HG03439 (cell line): ENCODE data around the gene GATA5.

Experiments
- ATAC-seq: cut with Tn5 transposase; IDR thresholded peaks from one replicate; pipeline ENCODE4 v1.9.1; 2021; ENCODE audit warnings: mild to moderate bottlenecking, moderate library complexity; ENCODE audit not compliant: unreplicated experiment

Gene GATA5

GRCh38 chr20:62488470-62488869 lies 12.7 kb upstream of the GATA5 start:
- no peak for ATAC-seq

- ATAC-seq: no peak
Observed at GRCh38 chr20:62487561-62488354, 12.0 kb upstream of the GATA5 start.

- ATAC-seq: no peak
Observed at GRCh38 chr20:62487118-62487517, 11.3 kb upstream of the GATA5 start.

GRCh38 chr20:62486484-62486883 lies 10.7 kb upstream of the GATA5 start:
- no peak for ATAC-seq

- no peak for ATAC-seq
Observed at GRCh38 chr20:62485701-62486089, 9.9 kb upstream of the GATA5 start.

- no peak for ATAC-seq
Observed at GRCh38 chr20:62485062-62485700, 9.4 kb upstream of the GATA5 start.

GRCh38 chr20:62484478-62484877 lies 8.7 kb upstream of the GATA5 start:
- ATAC-seq: no peak

GRCh38 chr20:62483613-62484458 lies 8.0 kb upstream of the GATA5 start:
- no peak for ATAC-seq

- no peak for ATAC-seq
Observed at GRCh38 chr20:62482974-62483373, 7.2 kb upstream of the GATA5 start.

GRCh38 chr20:62482146-62482809 lies 6.5 kb upstream of the GATA5 start:
- no peak for ATAC-seq

GRCh38 chr20:62481425-62482145 lies 5.8 kb upstream of the GATA5 start:
- no peak for ATAC-seq

GRCh38 chr20:62480318-62480717 lies 4.5 kb upstream of the GATA5 start:
- ATAC-seq: no peak

GRCh38 chr20:62479656-62480055 lies 3.9 kb upstream of the GATA5 start:
- no peak for ATAC-seq

- no peak for ATAC-seq
Observed at GRCh38 chr20:62479156-62479555, 3.4 kb upstream of the GATA5 start.

GRCh38 chr20:62477669-62478455 lies 2.1 kb upstream of the GATA5 start:
- no peak for ATAC-seq

GRCh38 chr20:62476056-62476838 lies 452 bp upstream of the GATA5 start:
- ATAC-seq: no peak

- ATAC-seq: no peak
Observed at GRCh38 chr20:62475027-62475771, 596 bp downstream of the GATA5 start.

- no peak for ATAC-seq
Observed at GRCh38 chr20:62474604-62475026, 1.2 kb downstream of the GATA5 start.
